ENCODE results near the gene MRPL21. TPM values are rescaled to one million over a fixed set of nuclear protein-coding genes. Genes with fewer than 3 reads are reported as not detected.

The MRPL21 gene
- polyA plus RNA-seq, 1 experiment, result 46.8 TPM

DNA sequence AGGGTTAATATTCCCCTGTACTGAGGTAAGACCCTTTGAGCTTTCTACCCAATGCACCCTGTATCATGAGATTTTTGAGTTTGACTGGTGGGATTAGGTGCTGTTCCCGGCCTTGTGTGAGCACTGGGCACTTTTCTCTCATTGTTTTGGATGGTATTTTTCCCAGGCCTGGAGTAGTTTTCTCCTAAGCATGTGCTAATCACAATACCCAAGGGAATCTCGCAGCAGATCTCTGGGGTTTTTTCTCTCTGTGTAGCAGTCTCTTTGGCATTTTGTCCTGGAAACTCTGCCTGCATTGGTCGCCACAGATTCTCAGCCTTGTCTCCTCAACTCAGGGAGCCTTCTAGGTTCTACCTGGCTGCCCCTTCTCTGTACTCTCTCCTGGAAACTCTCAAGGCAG lies 20.0 kb upstream of the MRPL21 start:
- POLR2A ChIA-PET, result no interaction called here
- no peak overlapping the region for H3K27ac ChIP-seq (ENCODE audit: low read depth, low read length)
- H3K9me3 ChIP-seq (ENCODE audit: control insufficient read depth, insufficient read depth, low read length), result peaks cover 18% of the 10 kb centered on the region
- no peak for DNase-seq (ENCODE audit: low read depth, low spot score)
- TF ChIP-seq CTCF (IDR thresholded peaks at IDR 0.05; ENCODE audit: low read depth, low read length), result no peak
- CTCF ChIA-PET, result no interaction called here
- no peak overlapping the region for H3K4me3 ChIP-seq (ENCODE audit: low read depth, low read length)
- H3K27me3 ChIP-seq (ENCODE audit: control insufficient read depth, insufficient read depth, low read length), result no peaks in the 10 kb centered on the region

DNA sequence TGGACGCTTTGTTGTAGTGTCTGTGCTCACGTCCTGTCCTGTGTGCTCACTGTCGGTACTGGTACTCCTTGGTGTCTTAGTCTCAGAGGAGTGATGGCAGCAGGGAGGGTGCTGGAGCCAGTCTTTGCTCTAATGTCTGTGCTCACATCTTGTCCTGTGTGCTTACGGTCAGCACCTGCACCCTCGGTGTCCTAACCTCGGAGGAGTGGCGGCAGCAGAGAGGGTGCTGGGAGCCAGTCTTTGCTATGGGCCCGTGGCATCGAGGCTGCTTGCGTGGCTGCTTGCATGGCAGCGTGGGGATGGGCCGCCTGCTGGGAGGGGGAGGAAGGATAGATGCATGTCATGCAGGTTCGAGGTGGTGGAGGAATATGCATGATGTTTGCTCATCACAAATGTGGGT lies 12.8 kb upstream of the MRPL21 start:
- no peak for DNase-seq (ENCODE audit: low read depth, low spot score)
- Histone ChIP-seq H3K27me3 (ENCODE audit: control insufficient read depth, insufficient read depth, low read length) (no peaks in the 10 kb centered on the region), H3K4me3 (ENCODE audit: low read depth, low read length) (no peak overlapping the region), H3K27ac (ENCODE audit: low read depth, low read length) (no peak overlapping the region), H3K9me3 (ENCODE audit: control insufficient read depth, insufficient read depth, low read length) (no peaks in the 10 kb centered on the region)
- TF ChIP-seq CTCF (IDR thresholded peaks at IDR 0.05; ENCODE audit: low read depth, low read length), result no peak
- CTCF ChIA-PET, result no interaction called here
- POLR2A ChIA-PET, result interaction anchor here (0.5 kb wide), 1 partner anchor 146 kb away, joined by 3 read pairs; no protein-coding TSS in a partner anchor

DNA sequence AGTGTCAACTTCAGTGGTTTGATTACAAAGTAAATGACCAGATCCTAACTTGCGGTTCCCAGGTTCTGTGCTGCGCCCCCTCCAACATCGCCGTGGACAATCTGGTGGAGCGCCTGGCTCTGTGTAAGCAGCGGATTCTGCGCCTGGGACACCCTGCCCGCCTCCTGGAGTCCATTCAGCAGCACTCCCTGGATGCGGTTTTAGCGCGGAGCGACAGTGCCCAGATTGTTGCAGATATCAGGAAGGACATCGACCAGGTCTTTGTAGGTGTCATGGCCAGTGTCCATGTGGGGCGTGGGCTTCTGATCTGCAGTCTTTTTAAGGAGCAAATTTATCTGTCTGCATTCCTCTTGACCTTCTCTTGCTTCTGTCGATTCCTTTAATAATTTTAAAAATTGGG lies 11.1 kb upstream of the MRPL21 start:
- no peak for DNase-seq (ENCODE audit: low read depth, low spot score)
- Histone ChIP-seq H3K9me3 (ENCODE audit: control insufficient read depth, insufficient read depth, low read length) (no peaks in the 10 kb centered on the region), H3K4me3 (ENCODE audit: low read depth, low read length) (no peak overlapping the region), H3K27ac (ENCODE audit: low read depth, low read length) (no peak overlapping the region), H3K27me3 (ENCODE audit: control insufficient read depth, insufficient read depth, low read length) (no peaks in the 10 kb centered on the region)
- CTCF ChIA-PET, result no interaction called here
- POLR2A ChIA-PET, result no interaction called here
- no peak for TF ChIP-seq CTCF (IDR thresholded peaks at IDR 0.05; ENCODE audit: low read depth, low read length)

DNA sequence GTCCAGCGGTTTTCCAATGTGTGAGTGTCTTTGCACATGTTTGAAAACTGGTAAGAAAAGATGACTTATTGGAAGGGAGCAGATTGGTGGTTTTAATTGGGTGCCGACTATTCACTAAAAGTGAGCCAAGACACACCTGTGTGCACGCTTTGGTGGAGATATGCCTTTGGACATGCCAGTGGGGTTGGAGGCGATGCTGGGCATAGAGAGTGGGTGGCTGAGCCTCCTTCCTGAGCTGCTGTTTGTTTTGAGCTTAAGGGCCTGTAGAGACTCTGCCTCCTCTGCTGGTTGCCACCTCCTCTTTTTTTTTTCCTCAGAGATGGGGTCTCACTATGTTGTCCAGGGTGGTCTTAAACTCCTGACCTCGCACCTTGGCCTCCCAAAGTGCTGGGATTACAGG lies 9.6 kb upstream of the MRPL21 start:
- CTCF ChIA-PET, result no interaction called here
- Histone ChIP-seq H3K9me3 (ENCODE audit: control insufficient read depth, insufficient read depth, low read length) (no peaks in the 10 kb centered on the region), H3K4me3 (ENCODE audit: low read depth, low read length) (no peak overlapping the region), H3K27me3 (ENCODE audit: control insufficient read depth, insufficient read depth, low read length) (no peaks in the 10 kb centered on the region), H3K27ac (ENCODE audit: low read depth, low read length) (no peak overlapping the region)
- TF ChIP-seq CTCF (IDR thresholded peaks at IDR 0.05; ENCODE audit: low read depth, low read length), result no peak
- POLR2A ChIA-PET, result no interaction called here
- DNase-seq (ENCODE audit: low read depth, low spot score), result no peak

- no peak overlapping the region for H3K27ac ChIP-seq (ENCODE audit: low read depth, low read length)
- no peak for TF ChIP-seq CTCF (IDR thresholded peaks at IDR 0.05; ENCODE audit: low read depth, low read length)
- ChIA-PET POLR2A (no interaction called here), CTCF (no interaction called here)
- H3K4me3 ChIP-seq (ENCODE audit: low read depth, low read length), result no peak overlapping the region
- H3K27me3 ChIP-seq (ENCODE audit: control insufficient read depth, insufficient read depth, low read length), result no peaks in the 10 kb centered on the region
- DNase-seq (ENCODE audit: low read depth, low spot score), result no peak
- no peaks in the 10 kb centered on the region for H3K9me3 ChIP-seq (ENCODE audit: control insufficient read depth, insufficient read depth, low read length)
Measured at GRCh38 chr11:68912254-68912653, 8.6 kb upstream of the MRPL21 start.

Measured in AG04450 (cell line).